Activated naive CD4-positive, alpha-beta T cell treated with anti-CD3 and anti-CD28 coated beads, Interleukin-2, amount 50 U/mL, for 16 hours (primary cell): ENCODE measurements around the gene SLC8B1.

ENCODE experiments used
- DNase-seq: peaks from one replicate; pipeline ENCODE4 v3.0.0-alpha.2; 2020

Gene SLC8B1

GRCh38 chr12:113266106-113266895, 68.6 kb downstream of the SLC8B1 start:
- DNase-seq = no peak

DNA sequence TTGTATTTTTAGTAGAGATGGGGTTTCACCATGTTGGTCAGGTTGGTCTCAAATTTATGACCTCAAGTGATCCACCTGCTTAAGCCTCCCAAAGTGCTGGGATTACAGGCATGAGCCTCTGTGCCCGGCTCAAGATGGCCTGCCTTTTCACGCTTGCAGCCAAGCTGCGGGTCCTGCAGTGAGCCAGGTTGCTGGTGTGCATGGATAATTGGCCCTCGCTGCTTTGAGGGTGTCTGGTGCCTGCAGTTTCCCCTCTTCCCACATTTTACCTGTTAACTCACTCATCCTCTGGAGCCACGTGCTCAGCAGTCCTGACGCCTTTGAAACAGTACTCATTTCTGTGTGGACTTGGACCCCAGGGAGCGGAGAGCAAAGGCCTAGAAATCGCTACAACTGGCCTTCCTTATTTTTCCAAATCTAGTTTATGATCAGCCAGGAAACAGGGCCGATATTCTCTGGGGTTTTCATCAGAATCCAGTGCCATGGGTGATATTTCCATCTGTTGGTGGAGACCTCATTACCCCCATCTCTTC, 71.4 kb downstream of the SLC8B1 start:
- DNase-seq = no peak

DNA sequence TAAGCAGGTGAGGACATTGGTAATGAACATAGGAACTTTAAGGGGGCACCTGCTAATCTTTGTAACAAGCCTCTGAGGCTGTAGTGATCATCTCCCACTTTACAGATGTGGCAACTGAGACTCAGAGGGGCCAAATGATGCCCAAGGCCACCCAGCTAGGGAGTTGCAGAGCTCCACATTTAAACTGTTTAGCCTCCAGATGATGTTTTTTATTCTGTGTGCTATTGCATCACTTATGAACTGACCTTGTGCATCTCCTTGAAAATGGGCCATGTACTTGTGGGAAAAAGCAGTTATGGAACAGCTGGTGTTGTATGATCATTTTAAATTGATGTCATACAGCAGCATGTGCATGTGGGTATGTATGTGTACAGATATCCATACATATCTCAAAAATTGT, 72.2 kb downstream of the SLC8B1 start:
- no peak for DNase-seq

- DNase-seq = peak; percentile 28
Measured at GRCh38 chr12:113261847-113262470, 73.0 kb downstream of the SLC8B1 start.

DNA sequence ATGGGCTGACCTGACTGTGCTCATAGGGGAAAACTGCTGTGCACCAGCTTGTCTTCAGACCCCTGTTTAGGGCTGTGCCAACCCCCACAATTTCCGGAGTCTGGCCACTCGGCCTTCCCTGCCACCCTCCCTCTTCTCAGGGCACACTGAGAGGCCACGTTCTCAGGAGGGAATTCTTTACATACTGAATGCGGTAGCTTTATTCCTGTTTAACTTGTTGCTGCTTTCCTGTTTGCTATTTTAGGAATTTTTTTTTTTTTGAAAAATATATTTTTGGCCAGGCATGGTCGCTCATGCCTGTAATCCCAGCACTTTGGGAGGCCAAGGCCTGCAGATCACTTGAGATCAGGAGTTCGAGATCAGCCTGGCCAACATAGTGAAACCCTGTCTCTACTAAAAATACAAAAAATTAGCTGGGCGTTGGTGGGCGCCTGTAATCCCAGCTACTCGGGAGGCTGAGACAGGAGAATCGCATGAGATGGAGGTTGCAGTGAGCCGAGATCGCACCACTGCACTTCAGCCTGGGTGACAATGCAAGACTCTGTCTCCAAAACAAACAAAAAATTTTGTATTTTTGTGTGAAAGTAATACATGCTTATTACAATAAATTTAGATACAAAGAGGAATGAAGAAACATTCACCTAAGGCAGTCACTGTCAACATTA, 74.1 kb downstream of the SLC8B1 start:
- no peak for DNase-seq

DNA sequence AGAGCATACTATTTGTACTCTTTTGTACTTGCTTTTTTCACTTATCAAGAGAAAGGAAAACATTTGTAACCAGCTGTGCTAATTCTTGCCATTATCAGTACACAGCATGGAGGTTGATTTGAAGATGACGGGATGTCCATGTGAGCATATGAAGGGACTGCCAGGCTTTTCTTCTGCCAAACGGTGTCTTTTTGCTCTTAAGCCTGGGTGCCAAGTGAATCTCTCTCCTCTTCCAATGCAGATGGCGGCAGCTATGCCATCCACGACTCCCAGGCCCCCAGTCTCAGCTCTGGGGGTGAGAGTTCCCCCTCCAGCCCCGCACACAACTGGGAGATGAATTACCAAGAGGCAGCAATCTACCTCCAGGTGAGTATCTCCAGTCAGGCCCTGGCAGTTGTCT, 74.8 kb downstream of the SLC8B1 start:
- no peak for DNase-seq

DNA sequence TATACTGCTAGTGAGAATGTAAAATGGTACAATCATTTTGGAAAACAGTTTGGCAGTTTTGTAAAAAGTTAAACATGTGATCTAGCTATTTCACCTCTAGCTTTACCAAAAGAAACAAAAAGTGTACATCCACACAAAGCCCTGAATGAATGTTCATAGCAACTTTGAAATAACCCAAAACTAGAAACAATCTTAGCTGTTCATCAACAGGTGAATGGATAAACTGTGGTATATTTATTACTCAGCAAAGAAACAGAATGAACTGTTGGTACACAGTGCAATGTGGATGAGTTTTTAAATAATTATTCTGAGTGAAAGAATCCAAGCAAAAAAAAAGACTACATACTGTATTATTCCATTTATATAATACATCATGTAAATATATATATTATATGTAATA, 77.3 kb downstream of the SLC8B1 start:
- DNase-seq = no peak

- no peak for DNase-seq
Measured at GRCh38 chr12:113254298-113254697, 80.6 kb downstream of the SLC8B1 start.

DNA sequence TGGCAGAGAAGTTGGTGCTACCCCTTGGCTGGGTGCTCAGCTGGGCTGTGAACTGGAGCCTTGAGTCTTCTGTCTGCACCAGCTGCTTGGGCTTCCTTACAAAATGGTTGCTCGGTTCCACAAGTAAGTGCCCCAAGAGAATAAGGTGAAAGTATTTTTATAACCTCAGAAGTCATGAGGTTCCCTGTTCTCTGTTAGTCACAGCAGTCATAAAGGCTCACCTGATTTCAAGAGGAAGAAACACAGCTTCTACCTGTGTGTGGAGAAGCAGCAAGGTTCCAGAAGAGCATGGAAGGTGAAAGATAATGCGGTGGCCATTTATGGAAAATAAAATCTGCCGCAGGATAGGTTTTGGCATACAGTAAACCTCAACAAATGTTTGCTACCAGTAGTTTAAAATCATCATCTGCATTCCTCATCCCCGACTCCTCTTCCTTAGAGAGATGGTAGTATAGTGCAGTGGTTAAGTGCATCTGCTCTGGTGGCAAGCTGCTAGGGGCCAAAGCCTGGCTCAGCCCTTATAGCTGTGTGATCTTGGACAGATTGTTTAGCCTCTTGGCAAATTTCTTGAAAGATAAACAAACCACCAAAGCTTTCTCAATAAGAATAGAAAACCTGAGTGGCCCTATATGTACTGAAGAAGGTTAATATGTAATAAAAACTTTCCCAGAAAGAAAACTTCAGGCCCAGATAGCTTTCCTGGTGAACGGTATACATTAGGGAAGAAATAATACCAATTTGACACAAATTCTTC, 81.2 kb downstream of the SLC8B1 start:
- DNase-seq = no peak

DNA sequence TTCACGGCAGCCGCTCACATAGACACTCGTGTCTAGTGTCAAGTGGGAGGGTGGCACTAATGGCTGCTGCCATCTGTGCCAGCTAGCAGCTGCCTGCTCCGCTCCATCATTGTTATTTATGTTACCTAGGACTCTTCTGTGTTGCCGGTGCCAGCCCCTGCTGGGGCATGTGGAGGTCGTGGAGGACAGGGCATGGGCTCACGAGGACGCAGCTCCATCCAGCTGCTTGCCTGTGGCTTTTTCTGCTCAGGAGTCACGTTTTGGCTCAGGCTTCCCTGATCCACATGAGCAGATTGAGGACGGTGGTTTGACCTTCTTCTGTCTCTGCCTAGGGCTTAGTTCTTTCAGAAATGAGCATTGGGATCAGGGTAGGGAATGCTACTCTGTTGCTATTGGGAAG, 82.4 kb downstream of the SLC8B1 start:
- DNase-seq = no peak

DNA sequence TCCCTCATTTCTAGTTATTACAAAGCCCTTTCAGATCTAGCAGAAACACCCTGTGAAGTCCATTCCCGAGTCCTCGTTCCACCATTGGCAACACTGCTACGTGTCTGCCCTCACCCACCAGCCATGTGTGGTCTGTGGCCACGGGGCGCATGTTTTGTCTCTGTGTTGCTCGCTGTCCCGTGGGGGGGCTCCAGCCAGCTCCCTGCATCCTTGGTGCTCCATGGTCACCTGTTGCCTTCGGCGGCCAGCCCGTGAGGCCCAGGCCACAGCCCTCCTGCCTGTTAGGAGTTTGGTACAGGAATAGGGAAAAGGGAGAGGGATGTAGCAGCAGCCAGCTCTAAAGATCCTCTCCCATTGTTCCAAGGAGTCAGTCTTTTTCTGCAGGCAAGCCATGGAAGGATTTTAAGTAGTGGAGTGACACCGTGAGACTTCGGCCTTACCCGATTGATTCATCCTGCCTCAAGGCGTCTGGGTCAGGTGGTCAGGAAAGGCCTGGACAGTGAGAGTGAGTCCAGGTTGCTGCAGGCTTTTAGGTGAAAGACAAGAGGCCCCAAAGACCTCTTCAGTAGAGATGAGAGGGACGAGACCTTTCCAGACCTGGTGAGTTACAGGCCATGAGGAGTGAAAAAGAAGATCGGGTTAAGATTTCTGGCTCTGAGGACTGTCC, 83.4 kb downstream of the SLC8B1 start:
- no peak for DNase-seq

GRCh38 chr12:113250045-113250444, 84.9 kb downstream of the SLC8B1 start:
- DNase-seq = no peak

GRCh38 chr12:113249546-113249945, 85.4 kb downstream of the SLC8B1 start:
- no peak for DNase-seq

DNA sequence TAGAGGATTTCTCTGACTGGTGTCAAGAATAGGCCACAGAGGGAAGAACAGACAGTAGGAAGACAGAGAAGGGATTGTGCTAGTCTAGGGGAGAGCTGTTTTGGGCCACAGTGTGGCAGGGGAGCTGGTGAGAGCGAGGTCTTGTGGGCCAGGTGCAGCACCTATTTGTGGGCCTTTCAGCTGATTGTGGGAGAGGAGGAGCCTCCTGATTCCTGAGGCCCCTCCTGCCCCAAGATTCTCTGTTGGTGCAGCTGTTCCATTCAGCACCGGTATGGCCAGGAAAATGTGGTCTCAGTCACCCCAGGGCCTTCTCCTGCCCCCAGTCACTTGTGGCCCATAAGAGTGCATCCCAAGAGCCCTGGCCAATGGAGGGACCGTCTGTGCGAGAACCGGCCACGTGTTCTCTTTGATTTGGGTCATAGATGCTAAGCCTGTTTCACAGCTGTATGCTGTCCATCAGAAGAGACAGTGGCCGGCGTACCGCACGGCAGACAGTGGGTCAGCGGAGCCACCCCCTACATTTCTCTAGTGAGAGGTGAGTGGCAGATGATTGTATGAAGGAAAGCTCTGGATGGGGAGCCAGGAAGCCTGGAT, 86.0 kb downstream of the SLC8B1 start:
- DNase-seq = no peak
